Measurements from ENCODE around the gene FMC1.
"Not testable (repeated sequence)": the region's sequence is repeated elsewhere in the genome, so short reads cannot be mapped to it uniquely, and the experiment has no call there.

FMC1 gene

GRCh38 chr7:139341058-139341775, at the start of gene FMC1:
Gene FMC1, plus strand, starts transcription at chr7:139341337. Its CDS starts 48 bp downstream, at chr7:139341385.
- peak; percentile 66 to 79 (median 75) for DNase-seq

- DNase-seq = no peak
Measured at GRCh38 chr7:139292821-139293220, 48.3 kb upstream of the FMC1 start.

- DNase-seq = no peak
Measured at GRCh38 chr7:139293534-139293933, 47.6 kb upstream of the FMC1 start.

GRCh38 chr7:139294241-139294640, 46.9 kb upstream of the FMC1 start:
- DNase-seq = no peak

GRCh38 chr7:139294951-139295575, 46.1 kb upstream of the FMC1 start:
- no peak for DNase-seq

- no peak for DNase-seq
Measured at GRCh38 chr7:139297795-139298194, 43.3 kb upstream of the FMC1 start.

- DNase-seq = no peak
Measured at GRCh38 chr7:139299296-139299695, 41.8 kb upstream of the FMC1 start.

- DNase-seq = no peak
Measured at GRCh38 chr7:139300390-139300789, 40.7 kb upstream of the FMC1 start.

GRCh38 chr7:139304517-139304916, 36.6 kb upstream of the FMC1 start:
- no peak for DNase-seq

- DNase-seq = no peak
Measured at GRCh38 chr7:139317939-139318505, 23.1 kb upstream of the FMC1 start.

GRCh38 chr7:139321071-139321745, 19.9 kb upstream of the FMC1 start:
- DNase-seq = no peak

GRCh38 chr7:139324709-139325108, 16.4 kb upstream of the FMC1 start:
- not testable (repeated sequence) for DNase-seq

- DNase-seq = no peak
Measured at GRCh38 chr7:139328375-139328774, 12.8 kb upstream of the FMC1 start.

GRCh38 chr7:139329119-139329518, 12.0 kb upstream of the FMC1 start:
- no peak for DNase-seq

- no peak for DNase-seq
Measured at GRCh38 chr7:139330333-139331030, 10.7 kb upstream of the FMC1 start.

GRCh38 chr7:139332697-139333359, 8.3 kb upstream of the FMC1 start:
- DNase-seq = no peak

- not testable (repeated sequence) for DNase-seq
Measured at GRCh38 chr7:139333443-139333842, 7.7 kb upstream of the FMC1 start.

GRCh38 chr7:139334399-139335150, 6.6 kb upstream of the FMC1 start:
- DNase-seq = no peak

- DNase-seq = no peak
Measured at GRCh38 chr7:139339025-139339424, 2.1 kb upstream of the FMC1 start.

- DNase-seq = no peak
Measured at GRCh38 chr7:139339698-139340036, 1.5 kb upstream of the FMC1 start.

- peak; percentile 88 to 95 (median 92) for DNase-seq
Measured at GRCh38 chr7:139340037-139340807, 915 bp upstream of the FMC1 start.

All from activated naive CD4-positive, alpha-beta T cell (primary cell).